H9 (cell line): ENCODE measurements around the gene NRCAM. TPM values are rescaled to one million over a fixed set of nuclear protein-coding genes. Genes with fewer than 3 reads are reported as not detected.

Experiments used
- DNase-seq: peaks from one replicate; pipeline ENCODE4 v3.0.0-alpha.2; 2017
- H2AFZ ChIP-seq: one replicate; pipeline ENCODE4 v1.6.1; 2013; ENCODE audit warnings: mild to moderate bottlenecking, low read length, control low read depth, moderate library complexity
- H2AK5ac ChIP-seq: 2 replicates; pipeline ENCODE4 v1.6.1; 2013; ENCODE audit warnings: low read length, control low read depth, mixed read lengths; ENCODE audit not compliant: insufficient read length
- H2BK120ac ChIP-seq: one replicate; pipeline ENCODE4 v1.6.1; 2013; ENCODE audit warnings: low read depth, mild to moderate bottlenecking, low read length, control low read depth, inconsistent platforms; ENCODE audit not compliant: poor library complexity, severe bottlenecking
- H2BK12ac ChIP-seq: 2 replicates; pipeline ENCODE4 v1.6.1; 2013; ENCODE audit warnings: low read length, control low read depth, mixed read lengths, low read depth; ENCODE audit not compliant: insufficient read length
- H2BK15ac ChIP-seq: 2 replicates; pipeline ENCODE4 v1.6.1; 2013; ENCODE audit warnings: low read depth, low read length, control low read depth
- H2BK20ac ChIP-seq: one replicate; pipeline ENCODE4 v1.6.1; 2013; ENCODE audit warnings: low read depth, mild to moderate bottlenecking, low read length, control low read depth, inconsistent platforms; ENCODE audit not compliant: poor library complexity, severe bottlenecking
- H2BK5ac ChIP-seq: 2 replicates; pipeline ENCODE4 v1.6.1; 2013; ENCODE audit warnings: low read length, control low read depth, mixed read lengths; ENCODE audit not compliant: insufficient read length
- H3K14ac ChIP-seq: 2 replicates; pipeline ENCODE4 v1.6.1; 2013; ENCODE audit warnings: low read length, control low read depth; ENCODE audit not compliant: insufficient read depth
- H3K18ac ChIP-seq: 2 replicates; pipeline ENCODE4 v1.6.1; 2013; ENCODE audit warnings: low read depth, mild to moderate bottlenecking, mixed read lengths, low read length, control low read depth; ENCODE audit not compliant: insufficient read length
- H3K23ac ChIP-seq: 2 replicates; pipeline ENCODE4 v1.6.1; 2013; ENCODE audit warnings: low read length, control low read depth, mixed read lengths, low read depth; ENCODE audit not compliant: insufficient read length
- H3K23me2 ChIP-seq: 2 replicates; pipeline ENCODE4 v1.6.1; 2013; ENCODE audit warnings: low read depth, mild to moderate bottlenecking, mixed read lengths, low read length, control low read depth; ENCODE audit not compliant: insufficient read length, poor library complexity, severe bottlenecking
- H3K27ac ChIP-seq: 2 replicates; pipeline ENCODE4 v1.5.1; 2013; ENCODE audit warnings: low read length, control low read depth, mixed read lengths, low read depth; ENCODE audit not compliant: insufficient read length
- H3K27me3 ChIP-seq: 2 replicates; pipeline ENCODE4 v1.6.1; 2013; ENCODE audit warnings: low read length, control low read depth, inconsistent platforms; ENCODE audit not compliant: insufficient read depth
- H3K4ac ChIP-seq: 2 replicates; pipeline ENCODE4 v1.6.1; 2013; ENCODE audit warnings: low read depth, mild to moderate bottlenecking, control low read depth, inconsistent platforms, low read length, moderate library complexity
- H3K4me1 ChIP-seq: 2 replicates; pipeline ENCODE4 v1.6.1; 2013; ENCODE audit warnings: low read length, control low read depth, inconsistent platforms; ENCODE audit not compliant: insufficient read depth
- H3K4me2 ChIP-seq: 2 replicates; pipeline ENCODE4 v1.6.1; 2013; ENCODE audit warnings: low read length, control low read depth, mixed read lengths; ENCODE audit not compliant: insufficient read length, insufficient read depth
- H3K56ac ChIP-seq: 2 replicates; pipeline ENCODE4 v1.6.1; 2013; ENCODE audit warnings: low read depth, mild to moderate bottlenecking, mixed read lengths, low read length, control low read depth; ENCODE audit not compliant: insufficient read length
- H3K79me1 ChIP-seq: 2 replicates; pipeline ENCODE4 v1.6.1; 2013; ENCODE audit warnings: low read depth, mild to moderate bottlenecking, moderate library complexity, low read length, control low read depth, inconsistent platforms; ENCODE audit not compliant: insufficient read depth, poor library complexity, severe bottlenecking
- H3K79me2 ChIP-seq: 2 replicates; pipeline ENCODE4 v1.6.1; 2013; ENCODE audit warnings: low read length, control low read depth, inconsistent platforms; ENCODE audit not compliant: insufficient read depth
- H3K9ac ChIP-seq: 2 replicates; pipeline ENCODE4 v1.6.1; 2013; ENCODE audit warnings: low read length, control low read depth, mixed read lengths; ENCODE audit not compliant: insufficient read length; ENCODE audit errors: extremely low read depth
- H3K9me3 ChIP-seq: one replicate; pipeline ENCODE4 v1.6.1; 2013; ENCODE audit warnings: low read depth, low read length, inconsistent platforms; ENCODE audit not compliant: control insufficient read depth
- H3T11ph ChIP-seq: one replicate; pipeline ENCODE4 v1.6.1; 2013; ENCODE audit warnings: mild to moderate bottlenecking, low read length, control low read depth, inconsistent platforms
- H4K20me1 ChIP-seq: one replicate; pipeline ENCODE4 v1.6.1; 2013; ENCODE audit not compliant: control insufficient read depth, insufficient read length, insufficient read depth
- H4K5ac ChIP-seq: 2 replicates; pipeline ENCODE4 v1.6.1; 2013; ENCODE audit warnings: low read depth, mild to moderate bottlenecking, mixed read lengths, low read length, control low read depth; ENCODE audit not compliant: insufficient read length
- H4K8ac ChIP-seq: replicated peaks from 2 replicates; pipeline ENCODE4 v1.6.1; 2013; ENCODE audit warnings: low read length, control low read depth, mixed read lengths, low read depth; ENCODE audit not compliant: insufficient read length
- H4K91ac ChIP-seq: 2 replicates; pipeline ENCODE4 v1.6.1; 2013; ENCODE audit warnings: low read depth, mild to moderate bottlenecking, moderate library complexity, mixed read lengths, low read length, control low read depth; ENCODE audit not compliant: insufficient read length
- H3K27ac Mint-ChIP-seq, 3 experiments: 2 replicates in 2 of 3; 3 replicates in 1 of 3; pipeline ENCODE4 v1.8.0; 2020 to 2021; ENCODE audit warnings: mixed read lengths in 3 of 3, mild to moderate bottlenecking in 1 of 3, moderate library complexity in 1 of 3
- H3K27me3 Mint-ChIP-seq: 2 replicates; pipeline ENCODE4 v1.8.0; 2021; ENCODE audit warnings: low read depth, mild to moderate bottlenecking, moderate library complexity, mixed read lengths
- H3K36me3 Mint-ChIP-seq, 3 experiments: 2 replicates in 2 of 3; 3 replicates in 1 of 3; pipeline ENCODE4 v1.8.0; 2020 to 2021; ENCODE audit warnings: low read depth in 3 of 3, mixed read lengths in 3 of 3; ENCODE audit not compliant: insufficient read depth in 1 of 3
- H3K4me1 Mint-ChIP-seq, 2 experiments: 2 replicates each; pipeline ENCODE4 v1.8.0; 2020; ENCODE audit warnings: mixed read lengths in 2 of 2
- H3K4me3 Mint-ChIP-seq, 2 experiments: 2 replicates in 1 of 2; 3 replicates in 1 of 2; pipeline ENCODE4 v1.8.0; 2020 to 2021; ENCODE audit warnings: mild to moderate bottlenecking in 2 of 2, mixed read lengths in 2 of 2, moderate library complexity in 1 of 2
- H3K9me3 Mint-ChIP-seq, 2 experiments: 2 replicates in 1 of 2; 3 replicates in 1 of 2; pipeline ENCODE4 v1.8.0; 2020; ENCODE audit warnings: mild to moderate bottlenecking in 2 of 2, mixed read lengths in 2 of 2, moderate library complexity in 1 of 2
- CTCF ChIP-seq: fragments of 200-600 bp; sonication (generic); conservative IDR thresholded peaks from 3 replicates; pipeline ENCODE4 v1.8.0; 2021; ENCODE audit warnings: antibody characterized with exemption, mild to moderate bottlenecking
- total RNA-seq: library from RNA; stranded (reverse); gene quantifications from 2 replicates; pipeline ENCODE4 v1.2.1, GENCODE V29; 2021

The NRCAM gene
- total RNA-seq, 1 experiment from 2014 or later, result 2.3 TPM

DNA sequence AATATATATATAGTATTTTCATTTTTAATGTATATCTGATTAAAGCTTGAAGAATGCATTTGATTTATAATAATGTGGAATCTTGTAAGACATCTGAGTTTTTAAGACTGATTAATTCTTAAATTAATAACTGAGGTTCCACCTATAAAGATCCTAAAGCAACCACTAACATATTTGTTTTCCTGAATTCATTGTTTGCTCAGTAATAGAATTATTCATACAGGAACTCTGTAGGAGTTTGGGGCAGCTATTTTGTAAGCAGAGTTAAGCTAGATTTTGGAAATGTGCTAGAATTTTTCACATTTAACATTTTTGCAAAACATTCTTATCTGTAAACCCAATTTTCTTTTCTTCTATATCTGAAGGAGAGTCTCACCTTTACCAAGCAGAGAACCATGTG lies 88.9 kb downstream of the NRCAM start:
- H2BK20ac ChIP-seq, result no peak overlapping the region

More for the DNA sequence above, 88.9 kb downstream of the NRCAM start:
- no peaks in the 10 kb centered on the region for H3K23me2 ChIP-seq
- no peak overlapping the region for H3K56ac ChIP-seq
- TF ChIP-seq CTCF, result no peak
- H4K8ac ChIP-seq, result no peak overlapping the region
- Mint-ChIP-seq H3K4me3 (no peak overlapping the region), H3K27me3 (no peaks in the 10 kb centered on the region), H3K36me3 (peaks cover 0 to 4% (median 0%) of the 10 kb centered on the region in 3 experiments; a peak in 1 of 7 replicates), H3K27ac (no peak overlapping the region), H3K9me3 (peaks cover 0 to 4% of the 10 kb centered on the region in 2 experiments; a peak in 1 of 5 replicates), H3K4me1 (no peaks in the 10 kb centered on the region)
- H3K27me3 ChIP-seq, result no peaks in the 10 kb centered on the region
- no peak overlapping the region for H3K4ac ChIP-seq
- no peak overlapping the region for H3K23ac ChIP-seq
- no peak overlapping the region for H2BK12ac ChIP-seq
- no peak overlapping the region for H3K9ac ChIP-seq
- no peak overlapping the region for H3T11ph ChIP-seq
- H3K18ac ChIP-seq, result no peak overlapping the region
- DNase-seq, result no peak
- no peak overlapping the region for H2AK5ac ChIP-seq
- no peaks in the 10 kb centered on the region for H3K79me2 ChIP-seq
- H4K5ac ChIP-seq, result no peak overlapping the region
- H3K9me3 ChIP-seq, result no peaks in the 10 kb centered on the region
- no peak overlapping the region for H3K27ac ChIP-seq
- H4K20me1 ChIP-seq, result no peaks in the 10 kb centered on the region
- H3K79me1 ChIP-seq, result no peaks in the 10 kb centered on the region
- H4K91ac ChIP-seq, result no peak overlapping the region
- no peak overlapping the region for H2AFZ ChIP-seq
- no peak overlapping the region for H3K4me2 ChIP-seq
- no peak overlapping the region for H2BK120ac ChIP-seq
- no peaks in the 10 kb centered on the region for H3K4me1 ChIP-seq
- H2BK15ac ChIP-seq, result no peak overlapping the region
- no peak overlapping the region for H3K14ac ChIP-seq
- H2BK5ac ChIP-seq, result no peak overlapping the region
